ENCODE results near the gene SUMO2.
"Not testable (repeated sequence)": the region's sequence is repeated elsewhere in the genome, so short reads cannot be mapped to it uniquely, and the experiment has no call there.

Gene SUMO2

GRCh38 chr17:75138519-75138918, 44.2 kb downstream of the SUMO2 start:
- no peaks in the 10 kb centered on the region for H3K9me3 ChIP-seq (ENCODE audit: control extremely low read depth in 1 of 5, control insufficient read depth in 4 of 5, insufficient read depth in 2 of 5, low read depth in 1 of 5, low read length in 4 of 5)
- DNase-seq, result no peak
- peaks cover 0 to 8% (median 3%) of the 10 kb centered on the region in 4 experiments for H3K4me1 ChIP-seq (ENCODE audit: control extremely low read depth in 1 of 4, control insufficient read depth in 4 of 4, insufficient read depth in 4 of 4, low read length in 3 of 4)
- H3K4me3 ChIP-seq (ENCODE audit: control insufficient read depth in 1 of 7, extremely low read depth in 1 of 7, insufficient read depth in 4 of 7, low read depth in 2 of 7, low read length in 6 of 7), result no peak overlapping the region
- ChIA-PET CTCF (no interaction called here), POLR2A (no interaction called here)
- 100% methylated on average over 2 of the region's 5 CpGs for WGBS (ENCODE audit: insufficient coverage)
- no peak overlapping the region for H3K27ac ChIP-seq (ENCODE audit: insufficient read depth in 1 of 2, low read depth in 1 of 2, low read length in 2 of 2, poor library complexity in 1 of 2, severe bottlenecking in 2 of 2)
- no peaks in the 10 kb centered on the region for H3K27me3 ChIP-seq (replicated peaks in 2 of 5; ENCODE audit: control insufficient read depth in 4 of 5, insufficient read depth in 5 of 5, low read length in 4 of 5)
- H3K36me3 ChIP-seq (ENCODE audit: control insufficient read depth in 4 of 4, insufficient read depth in 4 of 4, low read length in 3 of 4), result peaks cover 4 to 47% (median 25%) of the 10 kb centered on the region in 4 experiments

DNA sequence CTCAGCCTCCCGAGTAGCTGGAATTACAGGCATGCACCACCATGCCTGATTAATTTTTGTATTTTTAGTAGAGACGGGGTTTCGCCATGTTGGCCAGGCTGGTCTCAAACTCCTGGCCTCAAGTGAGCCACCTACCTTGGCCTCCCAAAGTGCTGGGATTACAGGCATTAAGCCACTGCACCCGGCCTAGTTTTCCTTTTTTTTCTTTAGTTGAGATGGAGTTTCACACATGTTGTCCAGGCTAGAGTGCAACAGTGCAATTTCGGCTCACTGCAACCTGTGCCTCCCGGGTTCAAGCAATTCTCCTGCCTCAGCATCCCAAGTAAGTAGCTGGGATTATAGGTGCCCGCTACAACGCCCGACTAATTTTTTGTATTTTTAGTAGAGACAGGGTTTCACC, 45.0 kb downstream of the SUMO2 start:
- POLR2A ChIA-PET; H3K27ac ChIP-seq (ENCODE audit: insufficient read depth in 1 of 2, low read depth in 1 of 2, low read length in 2 of 2, poor library complexity in 1 of 2, severe bottlenecking in 2 of 2); DNase-seq; H3K9me3 ChIP-seq (ENCODE audit: control extremely low read depth in 1 of 5, control insufficient read depth in 4 of 5, insufficient read depth in 2 of 5, low read depth in 1 of 5, low read length in 4 of 5); H3K27me3 ChIP-seq (replicated peaks in 2 of 5; ENCODE audit: control insufficient read depth in 4 of 5, insufficient read depth in 5 of 5, low read length in 4 of 5); H3K4me3 ChIP-seq (ENCODE audit: control insufficient read depth in 1 of 7, extremely low read depth in 1 of 7, insufficient read depth in 4 of 7, low read depth in 2 of 7, low read length in 6 of 7); H3K4me1 ChIP-seq (ENCODE audit: control extremely low read depth in 1 of 4, control insufficient read depth in 4 of 4, insufficient read depth in 4 of 4, low read length in 3 of 4): not testable (repeated sequence)
- H3K36me3 ChIP-seq (ENCODE audit: control insufficient read depth in 4 of 4, insufficient read depth in 4 of 4, low read length in 3 of 4), result peaks cover 2 to 41% (median 21%) of the 10 kb centered on the region in 4 experiments
- WGBS (ENCODE audit: insufficient coverage), result 100% methylated on average over 6 of the region's 9 CpGs
- CTCF ChIA-PET, result interaction anchor here (1.0 to 2.2 kb wide), 2 partner anchors 7 to 24 kb away, joined by 3 to 11 read pairs; no protein-coding TSS in a partner anchor

GRCh38 chr17:75135946-75136345, 46.8 kb downstream of the SUMO2 start:
- no peak overlapping the region for H3K4me3 ChIP-seq (ENCODE audit: control insufficient read depth in 1 of 7, extremely low read depth in 1 of 7, insufficient read depth in 4 of 7, low read depth in 2 of 7, low read length in 6 of 7)
- H3K27ac ChIP-seq (ENCODE audit: insufficient read depth in 1 of 2, low read depth in 1 of 2, low read length in 2 of 2, poor library complexity in 1 of 2, severe bottlenecking in 2 of 2), result no peak overlapping the region
- no peak for DNase-seq
- 94% methylated on average over 8 of the region's 8 CpGs for WGBS (ENCODE audit: insufficient coverage)
- no peaks in the 10 kb centered on the region for H3K27me3 ChIP-seq (replicated peaks in 2 of 5; ENCODE audit: control insufficient read depth in 4 of 5, insufficient read depth in 5 of 5, low read length in 4 of 5)
- H3K9me3 ChIP-seq (ENCODE audit: control extremely low read depth in 1 of 5, control insufficient read depth in 4 of 5, insufficient read depth in 2 of 5, low read depth in 1 of 5, low read length in 4 of 5), result no peaks in the 10 kb centered on the region
- CTCF ChIA-PET, result interaction anchor here (2.2 kb wide), 1 partner anchor 22 kb away, joined by 11 read pairs; no protein-coding TSS in a partner anchor
- peaks cover 0 to 32% (median 14%) of the 10 kb centered on the region in 4 experiments for H3K36me3 ChIP-seq (ENCODE audit: control insufficient read depth in 4 of 4, insufficient read depth in 4 of 4, low read length in 3 of 4)
- POLR2A ChIA-PET, result no interaction called here
- H3K4me1 ChIP-seq (ENCODE audit: control extremely low read depth in 1 of 4, control insufficient read depth in 4 of 4, insufficient read depth in 4 of 4, low read length in 3 of 4), result peaks cover 0 to 13% (median 9%) of the 10 kb centered on the region in 4 experiments

GRCh38 chr17:75135452-75135851, 47.3 kb downstream of the SUMO2 start:
- no peak overlapping the region for H3K27ac ChIP-seq (ENCODE audit: insufficient read depth in 1 of 2, low read depth in 1 of 2, low read length in 2 of 2, poor library complexity in 1 of 2, severe bottlenecking in 2 of 2)
- no peak overlapping the region for H3K4me3 ChIP-seq (ENCODE audit: control insufficient read depth in 1 of 7, extremely low read depth in 1 of 7, insufficient read depth in 4 of 7, low read depth in 2 of 7, low read length in 6 of 7)
- POLR2A ChIA-PET, result no interaction called here
- H3K36me3 ChIP-seq (ENCODE audit: control insufficient read depth in 4 of 4, insufficient read depth in 4 of 4, low read length in 3 of 4), result peaks cover 0 to 30% (median 14%) of the 10 kb centered on the region in 4 experiments
- H3K27me3 ChIP-seq (replicated peaks in 2 of 5; ENCODE audit: control insufficient read depth in 4 of 5, insufficient read depth in 5 of 5, low read length in 4 of 5), result no peaks in the 10 kb centered on the region
- CTCF ChIA-PET, result interaction anchor here (2.2 kb wide), 1 partner anchor 21 kb away, joined by 11 read pairs; no protein-coding TSS in a partner anchor
- H3K9me3 ChIP-seq (ENCODE audit: control extremely low read depth in 1 of 5, control insufficient read depth in 4 of 5, insufficient read depth in 2 of 5, low read depth in 1 of 5, low read length in 4 of 5), result no peaks in the 10 kb centered on the region
- peaks cover 0 to 18% (median 10%) of the 10 kb centered on the region in 4 experiments for H3K4me1 ChIP-seq (ENCODE audit: control extremely low read depth in 1 of 4, control insufficient read depth in 4 of 4, insufficient read depth in 4 of 4, low read length in 3 of 4)
- no peak for DNase-seq
- 93% methylated on average over 4 of the region's 5 CpGs for WGBS (ENCODE audit: insufficient coverage)

- H3K27me3 ChIP-seq (replicated peaks in 2 of 5; ENCODE audit: control insufficient read depth in 4 of 5, insufficient read depth in 5 of 5, low read length in 4 of 5); DNase-seq; H3K27ac ChIP-seq (ENCODE audit: insufficient read depth in 1 of 2, low read depth in 1 of 2, low read length in 2 of 2, poor library complexity in 1 of 2, severe bottlenecking in 2 of 2); H3K9me3 ChIP-seq (ENCODE audit: control extremely low read depth in 1 of 5, control insufficient read depth in 4 of 5, insufficient read depth in 2 of 5, low read depth in 1 of 5, low read length in 4 of 5); H3K4me3 ChIP-seq (ENCODE audit: control insufficient read depth in 1 of 7, extremely low read depth in 1 of 7, insufficient read depth in 4 of 7, low read depth in 2 of 7, low read length in 6 of 7); POLR2A ChIA-PET: not testable (repeated sequence)
- WGBS (ENCODE audit: insufficient coverage), result 100% methylated on average over 7 of the region's 14 CpGs
- CTCF ChIA-PET, result interaction anchor here (0.7 to 6.0 kb wide), 5 partner anchors 8 to 20 kb away, joined by 3 to 168 read pairs (median 4); partner anchors contain the start of gene ARMC7
- peaks cover 0 to 23% (median 16%) of the 10 kb centered on the region in 4 experiments for H3K4me1 ChIP-seq (ENCODE audit: control extremely low read depth in 1 of 4, control insufficient read depth in 4 of 4, insufficient read depth in 4 of 4, low read length in 3 of 4)
- H3K36me3 ChIP-seq (ENCODE audit: control insufficient read depth in 4 of 4, insufficient read depth in 4 of 4, low read length in 3 of 4), result peaks cover 0 to 32% (median 25%) of the 10 kb centered on the region in 4 experiments
Measured at GRCh38 chr17:75133607-75134347, 49.0 kb downstream of the SUMO2 start.

GRCh38 chr17:75133001-75133400, 49.8 kb downstream of the SUMO2 start:
- Histone ChIP-seq H3K27ac (ENCODE audit: insufficient read depth in 1 of 2, low read depth in 1 of 2, low read length in 2 of 2, poor library complexity in 1 of 2, severe bottlenecking in 2 of 2) (no peak overlapping the region), H3K36me3 (ENCODE audit: control insufficient read depth in 4 of 4, insufficient read depth in 4 of 4, low read length in 3 of 4) (peaks cover 0 to 37% (median 27%) of the 10 kb centered on the region in 4 experiments), H3K9me3 (ENCODE audit: control extremely low read depth in 1 of 5, control insufficient read depth in 4 of 5, insufficient read depth in 2 of 5, low read depth in 1 of 5, low read length in 4 of 5) (no peaks in the 10 kb centered on the region), H3K27me3 (replicated peaks in 2 of 5; ENCODE audit: control insufficient read depth in 4 of 5, insufficient read depth in 5 of 5, low read length in 4 of 5) (no peaks in the 10 kb centered on the region), H3K4me3 (ENCODE audit: control insufficient read depth in 1 of 7, extremely low read depth in 1 of 7, insufficient read depth in 4 of 7, low read depth in 2 of 7, low read length in 6 of 7) (no peak overlapping the region), H3K4me1 (ENCODE audit: control extremely low read depth in 1 of 4, control insufficient read depth in 4 of 4, insufficient read depth in 4 of 4, low read length in 3 of 4) (peaks cover 0 to 23% (median 16%) of the 10 kb centered on the region in 4 experiments)
- ChIA-PET CTCF (interaction anchor here (1.3 to 6.0 kb wide), 6 partner anchors 9 to 72 kb away, joined by 4 to 168 read pairs (median 22); partner anchors contain the start of gene ARMC7), POLR2A (no interaction called here)
- 100% methylated on average over 2 of the region's 3 CpGs for WGBS (ENCODE audit: insufficient coverage)
- DNase-seq, result no peak

Data from common myeloid progenitor, CD34-positive (primary cell).